Embryonic facial prominence (tissue), 1 donor: Measurements from ENCODE around the gene COL11A2.

ENCODE experiments used
- DNase-seq: peaks from one replicate; pipeline ENCODE4 v3.0.0-alpha.2; 2016; ENCODE audit errors: extremely low spot score

The COL11A2 gene

DNA sequence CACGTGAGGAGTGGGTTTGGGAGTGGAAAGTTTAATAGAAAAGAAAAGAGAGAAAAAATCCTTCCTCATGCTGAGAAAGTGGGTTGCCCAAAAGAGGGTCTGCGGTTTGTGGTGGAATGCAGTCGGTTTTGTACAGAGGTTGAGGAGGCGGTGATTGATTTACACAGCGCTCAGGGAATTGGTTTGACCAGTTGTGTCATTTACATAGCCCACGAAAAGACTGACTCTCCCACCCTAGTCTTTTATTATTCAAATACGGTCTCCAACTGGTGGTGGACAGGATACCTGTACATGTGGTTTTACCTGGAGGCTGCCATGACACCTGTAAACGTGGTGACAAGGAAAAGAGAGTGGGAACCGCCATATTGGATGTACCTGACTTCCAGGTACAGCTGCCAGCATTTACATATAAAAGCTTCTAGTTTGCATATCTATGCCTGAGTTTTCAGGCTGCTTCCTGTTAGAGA is 74.4 kb downstream of the COL11A2 start:
- no peak for DNase-seq

- DNase-seq, result no peak
Measured at GRCh38 chr6:33116841-33117711, 75.2 kb downstream of the COL11A2 start.

DNA sequence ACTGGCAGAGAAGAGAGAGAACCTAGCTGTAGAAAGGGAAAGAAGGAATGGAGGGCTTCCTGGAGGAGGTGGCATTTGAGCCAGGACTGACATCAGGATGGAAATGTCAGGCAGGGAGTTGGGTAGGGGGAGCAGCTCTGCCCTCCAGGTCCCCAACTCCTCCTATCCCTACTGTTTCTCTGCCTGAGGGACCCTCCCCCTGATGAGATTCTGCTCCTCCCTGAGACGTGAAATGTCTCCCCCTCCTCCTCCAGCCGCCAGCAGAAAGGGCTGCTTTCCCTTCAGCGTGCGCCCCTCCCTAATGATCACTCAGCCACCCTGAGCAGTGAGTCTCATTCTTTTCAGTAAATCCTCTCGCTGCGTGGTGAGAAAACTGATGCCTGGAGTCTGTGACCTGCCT is 75.8 kb downstream of the COL11A2 start:
- DNase-seq, result no peak

DNA sequence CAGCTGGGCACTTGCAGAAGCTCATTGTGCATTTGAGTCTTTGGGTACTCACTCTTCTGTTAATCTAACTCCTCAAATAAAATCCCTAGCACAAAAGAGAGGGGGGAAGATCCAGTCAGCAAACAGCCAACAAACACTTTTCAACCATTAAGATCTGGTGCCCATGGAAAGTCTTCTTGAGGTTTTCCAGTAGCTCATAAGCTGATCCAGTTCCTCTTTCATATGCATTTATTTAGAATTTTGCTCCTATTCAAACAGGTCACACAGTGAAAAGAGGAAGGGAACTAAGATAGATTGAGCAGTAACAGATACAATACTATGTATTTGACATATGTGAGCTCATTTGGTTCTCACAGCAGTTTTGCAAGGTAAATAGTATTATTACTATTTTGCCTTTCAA is 77.9 kb downstream of the COL11A2 start:
- no peak for DNase-seq

GRCh38 chr6:33113755-33114154 is 78.5 kb downstream of the COL11A2 start:
- DNase-seq, result no peak
